GM13976 (cell line): ENCODE measurements around the gene WWC2.

ENCODE experiments used
- DNase-seq: peaks from one replicate; pipeline ENCODE4 v3.0.0; 2012; ENCODE audit warnings: low spot score
- in situ Hi-C: fragments of 300-500 bp; cut with MboI; formaldehyde crosslinking; loops from one replicate; pipeline ENCODE4 v1.12.0; 2022; ENCODE audit warnings: low sequenced_read_pairs, mixed read lengths, inconsistent platforms; ENCODE audit not compliant: unreplicated experiment
- TF ChIP-seq, protein P1 (sequence below): IDR thresholded peaks from 2 replicates; pipeline ENCODE4 v1.5.1; 2012; ENCODE audit warnings: borderline replicate concordance, mild to moderate bottlenecking; ENCODE audit not compliant: insufficient read depth; ENCODE audit errors: extremely low read depth, missing control alignments, control extremely low read depth

Gene WWC2

GRCh38 chr4:183337833-183338232, 238.8 kb downstream of the WWC2 start:
- TF ChIP-seq, protein P1, sequence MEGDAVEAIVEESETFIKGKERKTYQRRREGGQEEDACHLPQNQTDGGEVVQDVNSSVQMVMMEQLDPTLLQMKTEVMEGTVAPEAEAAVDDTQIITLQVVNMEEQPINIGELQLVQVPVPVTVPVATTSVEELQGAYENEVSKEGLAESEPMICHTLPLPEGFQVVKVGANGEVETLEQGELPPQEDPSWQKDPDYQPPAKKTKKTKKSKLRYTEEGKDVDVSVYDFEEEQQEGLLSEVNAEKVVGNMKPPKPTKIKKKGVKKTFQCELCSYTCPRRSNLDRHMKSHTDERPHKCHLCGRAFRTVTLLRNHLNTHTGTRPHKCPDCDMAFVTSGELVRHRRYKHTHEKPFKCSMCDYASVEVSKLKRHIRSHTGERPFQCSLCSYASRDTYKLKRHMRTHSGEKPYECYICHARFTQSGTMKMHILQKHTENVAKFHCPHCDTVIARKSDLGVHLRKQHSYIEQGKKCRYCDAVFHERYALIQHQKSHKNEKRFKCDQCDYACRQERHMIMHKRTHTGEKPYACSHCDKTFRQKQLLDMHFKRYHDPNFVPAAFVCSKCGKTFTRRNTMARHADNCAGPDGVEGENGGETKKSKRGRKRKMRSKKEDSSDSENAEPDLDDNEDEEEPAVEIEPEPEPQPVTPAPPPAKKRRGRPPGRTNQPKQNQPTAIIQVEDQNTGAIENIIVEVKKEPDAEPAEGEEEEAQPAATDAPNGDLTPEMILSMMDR, result no peak
- in situ Hi-C loops, result no loop called here
- DNase-seq, result no peak

- DNase-seq, result no peak
- in situ Hi-C loops, result no loop called here
- TF ChIP-seq, protein P1, result no peak
Measured at GRCh38 chr4:183342541-183343533, 243.8 kb downstream of the WWC2 start.

DNA sequence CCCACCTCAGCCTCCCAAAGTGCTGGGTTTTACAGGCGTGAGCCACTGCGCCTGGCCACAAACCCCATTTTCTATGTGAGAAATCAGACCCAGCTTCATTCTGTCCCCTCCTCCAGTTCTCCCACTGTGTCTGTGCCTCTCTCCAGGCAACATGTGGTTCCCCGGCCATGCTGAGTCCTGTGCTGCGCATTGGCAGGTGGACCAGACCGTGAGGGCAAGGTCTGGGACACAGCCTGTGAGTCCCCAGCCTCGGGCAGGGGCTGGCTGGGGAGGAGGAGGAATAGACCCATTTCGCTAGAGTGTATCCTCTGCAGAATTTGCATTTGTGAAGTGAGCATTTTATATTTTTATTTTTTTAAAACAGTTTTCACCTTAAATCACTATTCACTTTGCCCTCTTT, 244.7 kb downstream of the WWC2 start:
- in situ Hi-C loops, result no loop called here
- no peak for DNase-seq
- TF ChIP-seq, protein P1, result no peak

DNA sequence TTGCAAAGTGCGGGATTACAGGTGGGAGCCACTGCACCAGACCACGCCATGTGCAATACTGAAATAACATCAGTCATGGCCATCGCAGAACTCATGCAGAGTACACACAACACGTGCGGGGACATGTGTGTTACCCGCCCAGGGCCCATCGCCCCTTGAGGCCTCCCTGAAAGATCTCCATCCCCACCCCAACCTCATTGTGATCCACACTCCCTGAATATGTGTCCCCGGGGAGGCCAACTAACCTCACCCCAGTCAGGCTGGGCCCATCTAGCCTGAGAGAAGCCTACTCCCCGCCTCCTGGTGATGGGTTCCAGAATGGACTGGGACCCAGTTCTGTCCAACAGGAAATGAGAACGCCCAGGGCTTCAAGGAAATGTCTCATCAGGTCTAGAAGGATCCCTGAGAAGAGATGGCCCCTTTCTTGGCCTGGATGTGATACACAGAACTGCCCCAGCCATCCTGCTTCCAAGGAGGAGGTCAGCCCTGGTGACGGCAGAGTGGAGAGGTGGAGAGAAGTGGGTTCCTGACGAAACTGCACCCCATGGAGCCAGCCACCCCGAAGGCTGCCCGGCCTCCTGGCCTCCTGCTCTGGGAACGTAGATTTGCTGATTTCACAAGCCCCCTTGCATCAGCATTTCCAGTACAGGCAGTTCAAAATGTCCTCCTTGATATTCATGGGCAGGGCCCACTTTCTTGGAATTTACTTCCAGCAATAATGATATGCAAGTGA, 245.6 kb downstream of the WWC2 start:
- TF ChIP-seq, protein P1, result no peak
- DNase-seq, result no peak
- in situ Hi-C loops, result no loop called here

DNA sequence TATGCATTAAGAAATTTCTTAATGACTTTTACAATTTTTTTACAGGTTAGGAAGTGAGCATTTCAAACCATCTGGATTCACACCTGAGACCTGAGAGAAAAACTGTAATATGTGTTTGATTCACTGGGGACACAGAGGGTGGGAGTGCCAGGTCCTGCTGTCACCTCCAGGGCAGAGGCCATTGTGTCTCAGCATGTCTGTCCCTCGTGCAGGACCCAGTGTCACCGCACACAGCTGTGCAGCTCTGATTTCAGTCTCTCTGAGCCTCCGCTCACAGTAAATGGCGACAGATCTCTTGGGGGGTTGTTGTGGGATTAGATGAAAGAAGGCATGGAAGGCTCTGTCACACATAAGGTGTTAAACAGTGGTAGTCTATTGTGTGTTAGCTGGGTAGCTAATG, 246.2 kb downstream of the WWC2 start:
- in situ Hi-C loops, result no loop called here
- DNase-seq, result no peak
- TF ChIP-seq, protein P1, result no peak

GRCh38 chr4:183347146-183347545, 248.1 kb downstream of the WWC2 start:
- in situ Hi-C loops, result no loop called here
- DNase-seq, result no peak

More at GRCh38 chr4:183347146-183347545, 248.1 kb downstream of the WWC2 start:
- TF ChIP-seq, protein P1, result no peak
